Raji (cell line): Measurements from ENCODE around the gene IRAK1.

Experiments used
- POLR2A ChIP-seq: IDR thresholded peaks from 2 replicates; pipeline ENCODE4 v1.6.1; 2011; ENCODE audit warnings: low read depth, low read length, control low read depth; ENCODE audit not compliant: insufficient read depth

The IRAK1 gene

DNA sequence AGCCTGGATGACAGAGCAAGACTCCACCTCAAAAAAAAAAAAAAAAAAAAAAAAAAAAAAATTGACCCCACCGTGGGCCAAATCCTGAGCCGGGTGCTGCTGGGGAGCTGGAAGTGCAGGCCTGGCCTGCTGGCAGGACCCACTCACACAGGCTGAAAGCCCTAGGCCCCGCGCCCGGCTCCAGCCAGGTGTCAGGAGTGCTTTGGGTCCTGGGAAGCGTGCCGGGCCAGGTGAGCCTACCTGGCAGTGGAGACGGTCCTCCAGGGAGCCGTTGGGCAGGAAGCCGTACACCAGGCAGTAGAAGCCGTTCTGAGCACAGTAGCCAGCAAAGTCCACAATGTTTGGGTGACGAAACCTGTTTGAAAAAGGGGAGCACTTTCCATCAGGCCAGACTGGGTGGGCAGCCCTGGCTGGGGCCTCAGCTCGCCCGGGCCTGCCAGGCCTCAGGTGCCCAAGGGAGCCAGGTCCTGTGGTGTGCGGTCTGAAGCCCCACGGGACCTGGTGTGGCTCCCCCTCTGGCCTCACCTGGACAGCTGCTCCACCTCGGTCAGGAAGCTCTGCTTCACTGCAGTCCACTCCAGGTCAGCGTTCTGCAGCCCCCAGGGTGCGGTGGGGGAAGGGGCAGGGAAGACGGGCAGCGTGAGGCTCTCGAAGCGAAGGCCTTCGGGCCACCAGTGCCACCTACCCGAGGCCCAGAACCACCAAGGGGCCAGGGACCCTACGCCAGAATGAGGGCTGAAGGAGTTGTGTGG is 1.8 kb downstream of the IRAK1 start:
- no peak for TF ChIP-seq POLR2A

DNA sequence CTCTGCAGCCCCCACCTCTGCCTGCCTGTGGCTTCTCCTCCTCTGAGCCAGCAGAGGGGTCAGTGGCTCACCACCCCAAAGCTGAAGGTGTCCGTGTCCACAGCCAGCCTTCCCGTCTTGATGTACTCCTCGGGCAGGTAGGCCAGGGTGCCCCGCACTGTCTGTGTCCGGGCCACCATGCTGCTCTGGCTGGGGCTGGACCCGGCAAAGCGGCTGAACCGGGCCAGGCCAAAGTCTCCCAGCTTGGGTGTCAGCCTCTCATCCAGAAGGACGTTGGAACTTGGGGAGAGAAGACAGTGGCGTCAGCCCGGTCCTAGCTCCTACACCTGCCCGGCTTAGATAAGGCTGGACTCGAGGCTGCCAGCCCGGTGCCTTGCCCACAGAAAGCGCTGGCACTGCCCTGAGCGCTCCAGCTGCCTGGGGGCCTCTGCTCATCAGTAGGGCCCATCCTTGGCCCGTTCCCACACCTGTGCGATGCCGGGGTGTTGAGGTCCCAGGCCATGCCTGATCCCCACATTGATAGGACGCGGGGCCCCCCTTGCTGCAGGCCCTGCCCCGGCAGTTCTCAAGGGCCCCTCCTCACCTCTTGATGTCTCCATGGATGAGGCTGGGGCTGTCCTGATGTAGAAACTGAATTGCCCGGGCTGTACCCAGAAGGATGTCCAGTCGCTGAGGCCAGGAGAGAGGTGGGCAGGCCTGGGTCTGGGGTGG is 3.2 kb downstream of the IRAK1 start:
- no peak for TF ChIP-seq POLR2A

DNA sequence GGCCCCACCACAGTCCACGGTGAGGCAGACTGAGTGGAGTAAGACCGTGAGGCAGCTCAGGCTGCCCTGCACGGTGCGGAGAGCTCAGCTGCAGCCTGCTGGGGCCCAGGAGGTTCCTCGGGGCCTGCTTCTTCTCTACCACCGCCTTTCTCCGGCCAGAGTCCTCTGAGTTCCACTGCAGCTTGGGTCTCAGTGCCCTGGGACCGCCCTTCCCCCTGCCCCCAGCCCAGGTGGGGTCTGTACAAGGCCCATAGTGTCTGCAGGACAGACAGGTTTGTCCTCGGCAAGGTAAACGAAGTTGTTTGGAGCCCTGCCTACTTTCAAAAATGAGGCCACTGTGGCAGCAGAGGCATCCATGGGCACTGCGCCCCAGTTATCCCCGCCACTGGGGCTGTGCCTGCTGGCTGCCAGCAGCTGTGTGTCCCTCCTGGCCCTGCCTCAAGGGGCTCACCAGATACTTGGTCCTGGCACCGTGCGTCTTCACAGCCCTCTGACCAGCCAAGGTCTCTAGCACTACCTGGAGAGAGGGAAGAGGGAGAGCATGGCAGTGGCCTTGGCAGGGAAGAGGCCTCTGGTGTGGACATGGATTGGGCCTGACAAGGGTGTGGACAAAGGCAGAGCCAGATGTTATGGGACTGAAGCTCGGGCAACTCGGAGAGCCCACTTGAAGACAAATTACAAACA is 4.0 kb downstream of the IRAK1 start:
- no peak for TF ChIP-seq POLR2A

DNA sequence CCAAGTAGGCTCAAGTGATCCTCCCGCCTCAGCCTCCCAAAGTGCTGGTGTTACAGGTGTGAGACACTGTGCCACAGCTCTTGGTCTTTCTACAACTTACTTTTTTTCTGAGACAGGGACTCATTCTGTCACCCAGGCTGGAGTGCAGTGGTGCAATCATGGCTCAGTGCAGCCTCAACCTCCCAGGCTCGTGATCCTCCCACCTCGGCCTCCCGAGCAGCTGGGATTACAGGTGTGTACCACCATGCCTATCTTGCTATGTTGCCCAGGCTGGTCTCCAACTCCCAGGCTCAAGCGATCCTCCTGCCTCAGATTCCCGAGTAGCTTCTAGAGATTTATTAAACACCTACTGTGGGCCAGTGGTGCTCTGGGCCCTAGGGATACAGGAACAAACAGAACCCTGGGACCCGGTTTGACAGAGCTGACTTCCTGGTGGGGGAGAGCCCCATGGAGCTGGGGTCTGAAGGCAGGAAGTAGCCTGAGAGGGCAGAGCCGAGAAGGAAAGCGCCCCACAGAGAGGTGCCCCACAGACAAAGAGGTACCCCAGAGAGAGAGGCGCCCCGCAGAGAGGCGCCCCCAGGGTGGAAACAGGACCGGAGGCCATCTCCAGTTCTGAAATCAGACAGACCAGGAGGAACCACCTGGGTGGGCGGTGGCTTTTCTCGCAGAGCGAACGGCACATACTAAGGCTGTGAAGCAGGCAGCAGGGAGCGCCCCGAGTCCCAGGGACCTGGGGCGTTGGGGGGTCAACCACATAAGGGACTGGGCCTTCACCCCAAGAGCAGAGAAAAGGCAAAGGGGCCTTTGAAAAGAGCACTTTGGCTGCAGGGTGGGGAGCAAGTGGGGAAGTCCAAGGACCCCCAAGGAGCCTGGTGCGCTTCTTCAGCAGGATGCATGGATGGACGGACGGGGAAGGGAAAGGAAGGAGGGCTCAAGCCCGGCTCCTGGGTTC is 5.0 kb downstream of the IRAK1 start:
- TF ChIP-seq POLR2A = no peak

DNA sequence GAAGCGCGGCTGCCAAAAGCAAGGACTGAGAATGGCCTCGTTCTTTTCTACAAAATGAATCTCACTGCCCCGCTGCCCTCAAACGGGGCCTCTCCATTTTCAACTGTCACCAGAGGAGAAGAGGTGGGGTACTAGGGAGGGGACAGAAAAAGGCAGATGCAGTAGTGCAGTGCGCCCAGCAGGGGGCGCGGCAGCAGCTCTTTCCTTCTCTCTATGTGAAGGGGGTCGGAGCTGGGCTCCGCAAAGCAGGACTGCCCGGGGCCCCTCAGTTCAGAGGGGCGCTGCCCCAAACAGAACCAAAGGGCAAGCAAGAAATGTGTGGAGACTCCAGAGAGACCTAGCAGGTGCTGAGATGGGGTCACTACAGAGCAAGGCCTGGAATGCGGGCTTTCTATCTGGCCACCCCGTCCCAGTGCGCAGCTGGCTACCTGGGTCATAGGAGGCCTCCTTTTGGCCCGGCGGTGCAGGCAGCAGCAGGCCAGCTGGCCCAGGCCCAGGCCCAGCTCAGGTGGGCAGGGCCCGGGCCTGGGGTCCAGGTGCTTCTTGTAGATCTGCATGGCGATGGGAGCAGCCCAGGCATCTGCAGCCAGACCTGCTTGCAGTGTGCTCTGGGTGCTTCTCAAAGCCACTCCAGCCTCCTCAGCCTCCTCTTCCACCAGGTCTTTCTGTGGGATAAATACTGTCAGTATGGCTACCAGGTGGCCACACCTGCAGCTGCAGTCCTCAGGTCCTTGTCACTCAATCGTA is 5.9 kb downstream of the IRAK1 start:
- TF ChIP-seq POLR2A = no peak

DNA sequence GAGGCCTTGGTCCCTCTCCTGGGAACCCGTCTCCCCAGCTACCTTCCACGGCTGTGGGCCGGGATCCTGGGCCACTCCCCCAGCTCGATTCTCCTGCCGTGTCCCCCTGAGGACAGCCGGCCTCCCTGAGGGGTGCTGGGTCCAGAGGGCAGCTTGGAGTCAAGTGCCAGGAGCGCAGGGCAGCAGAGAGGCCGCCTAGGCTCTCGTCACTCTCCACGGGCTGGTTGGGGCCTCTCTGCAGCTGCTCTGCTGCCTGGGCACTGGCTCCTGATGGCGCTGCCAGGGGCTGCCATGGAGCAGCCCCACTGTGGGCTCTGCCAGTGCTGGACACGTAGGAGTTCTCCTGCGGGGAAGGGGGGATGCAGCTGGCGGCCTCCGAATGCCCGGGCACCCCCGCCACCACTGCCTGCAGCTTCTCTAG is 6.7 kb downstream of the IRAK1 start:
- no peak for TF ChIP-seq POLR2A

DNA sequence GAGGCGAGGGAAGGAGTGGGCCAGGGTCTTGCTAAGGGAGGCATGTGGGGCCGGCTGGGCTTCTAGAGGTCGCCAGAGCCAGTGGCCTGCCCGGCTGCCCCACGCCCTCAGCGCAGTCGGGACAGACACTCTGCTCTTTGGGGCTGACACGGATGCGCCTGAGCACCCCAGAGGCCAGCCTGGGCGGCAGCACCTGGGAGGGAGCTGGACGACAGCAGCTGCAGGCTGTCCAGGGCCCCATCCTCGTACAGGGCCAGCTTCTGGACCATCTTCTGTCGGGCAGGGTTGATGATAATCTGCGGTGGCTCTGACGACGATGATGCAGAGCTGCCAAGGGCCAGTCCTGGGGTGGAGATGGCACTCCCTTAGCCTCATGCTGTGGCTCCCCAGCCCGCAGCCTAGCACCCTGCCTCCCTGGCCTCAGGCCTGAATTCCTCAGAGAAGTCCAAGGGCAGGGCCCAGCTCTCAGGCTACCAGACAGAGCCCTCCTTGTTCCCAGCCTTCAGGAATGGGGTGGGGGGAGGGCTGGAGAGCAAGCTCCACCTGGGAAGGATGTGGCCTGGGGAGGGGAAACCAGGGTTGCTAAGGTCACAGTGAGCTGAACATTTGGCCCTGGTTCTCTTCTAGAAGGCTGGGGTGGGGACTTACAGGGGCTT is 7.2 kb downstream of the IRAK1 start:
- no peak for TF ChIP-seq POLR2A

DNA sequence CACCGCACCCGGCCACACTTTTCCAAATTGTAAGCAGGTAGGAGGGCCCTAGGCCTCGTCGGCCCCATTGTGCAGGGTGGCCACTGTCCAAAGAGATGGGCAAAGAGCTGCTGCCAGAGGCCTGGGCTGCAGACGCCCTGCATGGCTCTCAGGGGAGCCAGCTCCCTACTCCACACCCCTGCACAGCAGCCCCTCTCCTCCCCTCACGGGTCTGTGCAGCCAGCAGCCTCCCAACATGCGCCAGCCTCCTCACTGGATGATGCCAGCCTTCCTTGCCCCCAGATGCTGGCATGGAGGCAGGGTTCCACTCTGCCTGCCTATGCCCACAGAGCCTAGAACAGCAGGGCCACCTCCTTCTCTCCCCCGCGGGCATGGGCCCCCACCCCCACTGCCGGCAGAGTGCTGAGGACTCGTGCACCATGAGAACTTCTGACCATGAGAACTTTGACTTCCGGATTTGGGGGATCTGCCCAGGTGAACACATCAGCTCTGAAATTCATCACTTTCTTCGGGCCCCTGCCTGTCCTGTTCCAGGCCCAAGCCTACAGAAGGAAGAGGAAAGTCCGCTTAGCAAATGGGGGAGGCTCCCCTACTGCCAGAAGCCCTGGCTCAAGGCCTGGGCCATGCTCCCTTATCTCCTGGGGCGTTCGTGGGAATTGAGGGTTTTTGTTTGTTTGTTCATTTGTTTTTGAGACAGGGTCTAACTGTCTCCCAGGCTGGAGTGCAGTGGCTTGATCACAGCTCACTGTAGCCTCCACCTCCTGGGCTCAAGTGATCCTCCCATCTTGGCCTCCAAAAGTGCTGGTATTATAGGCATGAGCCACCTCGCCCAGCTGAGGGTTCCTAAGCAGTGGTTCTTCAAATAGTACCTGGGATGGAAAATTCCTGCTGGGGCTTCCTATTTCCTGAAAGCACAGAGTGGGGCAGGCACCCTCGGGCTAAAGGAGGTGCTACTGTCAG is 8.0 kb downstream of the IRAK1 start:
- TF ChIP-seq POLR2A = no peak

DNA sequence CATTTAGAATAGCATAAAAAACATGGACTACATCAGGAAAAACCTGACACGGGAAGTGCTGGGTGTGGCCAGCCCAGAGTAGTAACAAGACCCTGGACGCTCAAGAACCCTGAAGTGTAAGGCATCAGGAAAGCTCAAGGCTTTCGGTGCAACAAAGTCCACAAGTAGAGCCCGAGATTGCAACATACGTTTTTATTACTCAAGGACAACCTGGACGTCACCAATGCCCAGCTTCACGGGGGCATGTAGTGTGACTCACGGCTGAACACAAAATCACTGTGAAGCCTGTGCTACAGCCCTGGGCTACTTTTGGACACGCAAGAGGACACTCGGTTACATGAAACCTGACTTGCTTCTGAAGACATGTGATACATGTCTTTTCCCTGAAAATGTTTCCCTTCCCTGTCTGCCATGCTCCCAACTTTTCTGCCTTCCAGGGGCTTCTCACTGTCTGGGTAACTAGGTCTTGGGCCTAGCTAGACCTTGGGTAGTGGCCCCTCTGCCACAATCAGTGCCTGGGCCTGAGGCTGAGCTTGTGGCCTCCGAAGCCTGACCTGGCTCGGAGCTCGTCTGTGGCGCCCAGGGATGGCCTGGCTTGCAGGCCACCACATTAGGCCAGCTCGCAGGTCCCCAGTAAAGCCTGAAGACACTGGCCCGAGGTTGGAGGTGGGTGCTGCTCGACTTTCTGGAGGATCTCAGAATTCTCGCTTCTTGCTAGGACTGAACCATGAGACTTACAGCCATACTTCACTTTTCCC is 9.2 kb downstream of the IRAK1 start:
- no peak for TF ChIP-seq POLR2A

DNA sequence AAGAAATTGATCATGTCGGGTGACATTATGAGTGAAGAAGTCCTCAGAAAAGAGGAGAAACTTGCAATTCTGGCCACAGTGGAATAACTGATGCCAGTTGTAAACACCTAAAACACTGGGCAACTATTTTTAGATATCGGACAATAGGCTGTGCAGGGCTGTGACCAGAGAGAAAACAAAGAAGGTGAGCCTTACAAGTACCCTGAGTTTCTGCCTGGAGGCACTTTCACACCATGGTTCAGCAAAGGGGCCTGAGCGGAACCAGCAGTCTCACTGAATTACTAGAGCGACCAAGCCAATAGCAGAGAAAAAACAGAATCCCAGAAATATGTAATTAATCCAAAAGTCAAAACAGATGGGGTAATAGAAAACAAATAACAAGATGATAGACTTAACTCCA is 11.2 kb downstream of the IRAK1 start:
- no peak for TF ChIP-seq POLR2A

DNA sequence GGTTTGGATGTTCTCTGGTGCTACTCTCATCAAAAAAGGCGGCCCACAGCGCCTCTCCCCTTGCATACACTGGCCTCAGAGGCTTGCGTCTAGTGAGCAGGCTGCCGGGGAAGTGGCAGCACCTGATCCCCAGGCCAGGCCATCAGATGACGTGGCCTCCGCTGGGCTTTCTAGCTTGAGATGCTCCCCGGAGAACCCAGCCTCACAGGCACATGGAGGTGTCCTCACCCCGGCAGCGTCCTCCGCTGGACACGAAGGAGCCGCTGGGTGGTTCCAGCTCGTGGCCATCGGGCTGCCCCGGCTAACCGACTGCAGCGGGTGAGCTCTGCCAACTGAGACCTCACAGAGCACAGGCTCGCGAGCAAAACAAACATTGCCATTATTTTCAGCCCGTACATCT is 12.8 kb downstream of the IRAK1 start:
- TF ChIP-seq POLR2A = no peak

DNA sequence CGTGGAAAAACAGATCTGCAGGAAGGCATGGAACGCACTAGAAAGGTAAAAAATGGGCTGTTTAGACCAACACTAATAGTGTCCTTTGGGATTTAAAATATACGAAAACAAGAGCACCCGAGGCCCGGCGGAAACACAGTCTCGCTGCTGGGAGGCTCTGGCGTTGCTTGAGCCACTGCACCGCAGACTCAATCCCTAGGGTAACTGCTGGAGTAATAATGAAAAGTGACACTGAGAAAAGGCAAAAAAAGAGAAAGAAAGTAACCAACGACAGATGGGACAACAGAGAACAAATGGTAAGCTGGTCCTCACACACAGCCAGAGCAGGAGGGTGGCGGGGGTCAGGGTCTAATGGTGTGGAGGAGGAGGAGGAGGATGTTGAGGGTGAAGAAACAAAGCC is 15.4 kb downstream of the IRAK1 start:
- TF ChIP-seq POLR2A = no peak
